ENCODE data around the gene SLC19A1.
"Not testable (repeated sequence)": the region's sequence is repeated elsewhere in the genome, so short reads cannot be mapped to it uniquely, and the experiment has no call there.

SLC19A1 gene

GRCh38 chr21:45576838-45577737 lies 34.8 kb upstream of the SLC19A1 start:
- no peak for DNase-seq (ENCODE audit: low read depth in 2 of 2)

DNA sequence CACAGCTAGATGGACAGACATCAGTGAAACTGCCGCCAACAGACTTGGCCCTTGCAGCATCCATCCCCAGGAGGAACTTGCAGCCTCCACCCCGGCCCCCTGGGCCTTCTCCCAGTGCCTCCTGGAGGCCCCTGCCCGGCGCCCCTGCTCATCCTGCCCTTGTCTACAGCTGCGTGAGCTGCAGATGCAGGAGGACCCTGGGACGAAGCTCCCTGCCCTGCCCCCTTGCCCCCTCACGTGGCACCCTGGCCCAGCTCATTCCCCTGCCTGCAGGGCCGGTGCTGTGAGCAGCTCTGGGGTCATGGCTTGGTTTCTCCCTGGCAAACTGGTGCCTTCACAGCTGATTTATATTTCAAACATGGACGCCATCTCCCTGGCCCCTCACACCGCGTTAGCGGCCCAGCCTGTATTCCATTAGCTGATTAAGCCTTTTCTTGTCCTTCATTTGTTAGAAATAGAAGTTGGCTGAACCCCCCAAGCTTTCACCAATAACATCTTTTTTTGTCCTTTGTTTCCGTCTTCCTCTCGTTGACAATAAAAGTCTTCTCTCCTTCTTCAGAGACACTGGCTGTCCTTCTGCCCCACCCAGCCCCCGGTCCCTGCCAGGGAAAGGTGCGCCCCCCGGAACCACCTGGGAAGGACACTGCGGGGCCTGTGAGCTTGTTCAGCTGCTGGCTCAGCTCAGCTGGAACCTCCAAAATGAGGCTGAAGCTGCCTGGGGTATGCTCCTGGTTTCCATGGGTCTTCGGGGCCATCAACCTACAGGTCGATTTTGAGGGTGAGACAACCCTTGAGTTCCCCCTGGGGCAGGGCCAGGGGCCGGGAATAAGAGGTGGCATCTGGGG lies 34.0 kb upstream of the SLC19A1 start:
- DNase-seq (ENCODE audit: low read depth in 2 of 2) = no peak

DNA sequence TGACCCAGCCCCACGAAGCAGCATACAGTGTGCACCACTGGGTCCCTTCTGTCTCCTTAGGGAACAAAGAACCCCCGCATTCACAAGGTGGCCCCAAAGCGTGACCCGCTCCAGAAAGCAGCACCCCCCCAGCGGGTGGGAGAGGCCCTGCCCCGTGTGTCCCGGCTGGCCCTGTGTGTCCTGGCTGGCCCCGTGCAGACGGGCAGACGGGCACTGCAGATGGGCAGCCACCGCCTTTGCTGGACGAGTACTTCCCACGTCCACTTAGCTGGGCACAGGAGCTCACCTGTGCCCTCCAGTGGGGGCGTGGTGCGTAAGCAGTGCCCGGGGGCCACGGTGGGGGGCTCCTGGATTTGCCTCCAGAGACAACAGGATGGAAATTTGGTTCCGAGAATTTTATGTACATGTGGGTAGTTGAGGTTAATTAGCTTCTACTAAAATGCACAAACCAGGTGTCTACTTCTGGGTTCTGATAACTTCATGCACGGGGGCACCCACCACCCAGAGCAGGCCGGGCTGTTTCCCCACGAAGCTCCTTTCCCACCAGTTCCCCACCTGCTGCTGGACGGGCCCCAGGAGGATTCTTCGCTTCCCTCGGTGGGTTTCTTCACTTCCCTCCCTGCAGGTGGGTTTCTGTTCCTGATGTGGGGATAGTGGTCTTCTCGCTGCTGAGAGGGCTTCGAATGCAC lies 33.2 kb upstream of the SLC19A1 start:
- no peak for DNase-seq (ENCODE audit: low read depth in 2 of 2)

DNA sequence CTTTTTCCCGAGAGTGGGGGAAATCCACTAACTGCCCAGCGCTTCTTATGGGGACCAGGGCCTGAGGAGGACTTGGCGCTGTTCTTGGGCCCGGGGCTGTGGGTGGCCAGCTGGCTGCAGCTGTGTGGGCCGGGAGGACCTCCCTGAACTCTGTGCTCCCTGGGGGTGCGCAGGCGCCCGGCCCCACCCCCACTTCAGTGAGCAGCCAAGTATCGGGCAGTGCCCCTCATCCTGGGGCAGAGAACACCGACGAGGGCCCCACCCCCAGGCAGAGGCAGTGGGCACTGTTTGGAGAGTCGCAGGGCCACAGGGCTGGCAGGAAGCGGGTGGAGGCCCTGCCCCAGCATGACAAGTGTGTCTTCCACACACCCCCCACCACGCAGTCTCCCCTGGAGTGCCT lies 32.5 kb upstream of the SLC19A1 start:
- no peak for DNase-seq (ENCODE audit: low read depth in 2 of 2)

DNA sequence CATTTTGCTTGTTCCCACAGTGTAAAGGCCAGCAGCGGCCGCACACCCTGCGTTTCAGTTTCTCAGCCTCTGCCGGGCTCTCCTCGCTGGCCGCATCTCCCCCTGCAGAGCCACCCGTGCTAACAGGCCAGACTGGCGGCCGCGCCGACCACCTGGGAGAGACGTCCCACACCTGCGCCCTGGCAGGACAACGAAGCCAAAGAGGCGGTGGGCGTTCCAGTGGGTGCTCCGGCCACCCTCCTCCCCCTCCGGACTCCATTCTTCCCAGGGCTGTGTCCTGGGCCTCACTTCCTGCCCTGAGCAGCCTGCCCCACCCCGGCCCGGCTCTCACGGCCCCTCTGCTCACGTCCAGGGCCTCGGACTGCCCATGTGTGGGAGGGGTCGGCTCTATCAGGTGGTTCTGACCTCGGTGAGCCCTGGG lies 31.9 kb upstream of the SLC19A1 start:
- no peak for DNase-seq (ENCODE audit: low read depth in 2 of 2)

- no peak for DNase-seq (ENCODE audit: low read depth in 2 of 2)
Observed at GRCh38 chr21:45573452-45574035, 31.3 kb upstream of the SLC19A1 start.

DNA sequence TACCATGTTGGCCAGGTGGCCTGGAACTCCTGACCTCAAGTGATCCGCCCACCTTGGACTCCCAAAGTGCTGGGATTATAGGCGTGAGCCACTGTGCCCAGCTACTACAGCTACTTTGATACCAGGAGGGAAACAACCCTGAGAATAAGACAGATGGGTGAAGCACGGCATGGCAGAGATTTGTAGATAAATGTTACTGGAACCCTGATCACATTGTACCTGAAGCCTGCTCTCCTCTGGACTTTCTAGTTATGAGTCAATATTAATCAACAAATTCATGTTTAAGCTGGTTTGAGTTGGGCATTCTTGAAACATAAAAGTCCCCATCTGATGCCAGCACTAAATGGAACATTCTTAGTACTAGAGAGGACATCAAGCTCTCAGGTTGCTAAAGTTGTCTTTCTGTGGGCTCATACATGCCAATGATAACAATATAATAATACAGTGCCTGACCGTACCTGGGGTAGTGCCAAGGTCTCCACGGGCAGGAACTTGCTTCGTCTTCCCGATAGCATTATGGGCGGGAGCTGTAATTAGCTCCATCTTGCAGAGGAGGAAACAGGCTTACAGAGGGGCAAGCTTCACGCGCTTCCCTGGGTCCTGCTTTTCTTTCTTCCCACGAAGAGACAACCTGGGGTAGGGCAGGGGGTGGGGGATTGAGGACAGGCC lies 30.7 kb upstream of the SLC19A1 start:
- no peak for DNase-seq (ENCODE audit: low read depth in 2 of 2)

DNA sequence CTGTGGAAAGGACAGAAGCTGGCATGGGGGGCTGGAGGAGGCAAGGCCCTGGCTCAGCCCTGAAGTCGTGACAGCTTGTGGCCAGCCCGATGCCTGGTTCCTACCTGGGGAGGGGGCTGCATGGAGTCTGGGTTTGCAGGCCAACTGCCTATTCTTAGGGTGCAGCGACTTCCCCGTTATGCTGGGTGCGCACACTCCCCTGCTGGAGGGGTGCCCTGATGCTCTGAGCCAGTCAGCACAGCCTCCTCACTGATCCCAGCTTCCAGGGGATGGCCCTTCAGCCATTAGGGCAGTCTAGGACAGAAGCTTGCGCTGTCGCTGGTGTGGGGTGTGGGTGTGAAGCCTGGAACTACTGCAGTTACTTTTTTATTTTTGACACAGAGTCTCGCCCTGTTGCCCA lies 30.0 kb upstream of the SLC19A1 start:
- DNase-seq (ENCODE audit: low read depth in 2 of 2) = no peak

- no peak for DNase-seq (ENCODE audit: low read depth in 2 of 2)
Observed at GRCh38 chr21:45571641-45572040, 29.4 kb upstream of the SLC19A1 start.

DNA sequence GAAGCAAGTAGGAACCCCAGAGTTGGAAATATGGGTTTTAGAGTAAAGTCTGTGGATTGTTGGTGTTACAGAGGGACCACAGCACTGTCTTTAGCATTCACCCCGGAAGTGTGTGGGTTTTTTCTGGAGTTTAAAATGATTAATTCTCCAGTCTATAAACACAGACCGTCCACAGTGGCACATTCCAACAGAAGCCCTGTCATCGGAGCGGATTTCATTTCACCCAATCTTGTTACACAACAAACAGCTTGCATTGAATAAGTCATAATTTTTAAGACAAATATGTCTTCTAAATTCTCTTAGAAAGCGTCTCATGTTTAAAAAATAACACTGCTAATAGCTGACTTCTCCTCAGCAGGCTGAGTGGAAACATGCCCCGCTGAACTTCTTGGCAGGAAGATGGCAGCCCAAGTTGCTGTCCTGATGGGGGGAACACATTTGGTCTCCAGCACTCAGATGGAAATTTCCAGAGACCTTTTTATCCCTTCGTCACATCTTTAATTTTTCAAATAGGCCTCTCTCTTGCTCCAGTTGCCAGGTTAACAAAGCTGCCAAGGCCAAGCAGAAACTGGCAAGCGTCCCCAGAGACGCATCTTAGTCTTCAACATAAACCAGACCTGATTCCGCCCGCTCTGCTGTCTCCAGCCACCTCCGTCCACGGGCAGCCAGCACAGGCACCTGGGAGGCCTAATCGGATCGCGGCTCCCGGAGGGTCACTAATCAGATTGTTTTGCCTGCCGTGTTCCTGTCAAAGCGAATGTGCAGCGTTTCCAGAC lies 28.8 kb upstream of the SLC19A1 start:
- no peak for DNase-seq (ENCODE audit: low read depth in 2 of 2)

DNA sequence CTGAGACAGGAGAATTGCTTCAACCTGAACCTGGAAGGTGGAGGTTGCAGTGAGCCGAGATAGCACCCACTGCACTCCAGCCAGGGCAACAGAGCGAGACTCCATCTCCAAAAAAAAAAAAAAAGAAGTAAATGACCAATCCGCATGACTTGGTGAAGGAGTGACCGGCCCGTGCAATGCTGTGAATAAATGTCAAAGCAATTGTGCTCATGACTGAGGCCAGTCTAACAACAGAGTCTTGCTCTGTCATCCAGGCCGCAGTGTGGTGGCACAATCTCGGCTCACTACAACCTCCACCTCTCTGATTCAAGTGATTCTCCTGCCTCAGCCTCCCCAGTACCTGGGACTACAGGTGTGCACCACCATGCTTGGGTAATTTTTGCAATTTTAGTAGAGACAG lies 27.8 kb upstream of the SLC19A1 start:
- DNase-seq (ENCODE audit: low read depth in 2 of 2) = no peak

GRCh38 chr21:45568383-45568782 lies 26.1 kb upstream of the SLC19A1 start:
- no peak for DNase-seq (ENCODE audit: low read depth in 2 of 2)

- not testable (repeated sequence) for DNase-seq (ENCODE audit: low read depth in 2 of 2)
Observed at GRCh38 chr21:45564137-45564536, 21.9 kb upstream of the SLC19A1 start.

- DNase-seq (ENCODE audit: low read depth in 2 of 2) = no peak
Observed at GRCh38 chr21:45562965-45563364, 20.7 kb upstream of the SLC19A1 start.

GRCh38 chr21:45562402-45562801 lies 20.2 kb upstream of the SLC19A1 start:
- no peak for DNase-seq (ENCODE audit: low read depth in 2 of 2)

- DNase-seq (ENCODE audit: low read depth in 2 of 2) = not testable (repeated sequence)
Observed at GRCh38 chr21:45561241-45561640, 19.0 kb upstream of the SLC19A1 start.

GRCh38 chr21:45560106-45561021 lies 18.1 kb upstream of the SLC19A1 start:
- no peak for DNase-seq (ENCODE audit: low read depth in 2 of 2)

- no peak for DNase-seq (ENCODE audit: low read depth in 2 of 2)
Observed at GRCh38 chr21:45559216-45560105, 17.2 kb upstream of the SLC19A1 start.

All from stimulated activated CD4-positive, alpha-beta T cell treated with anti-CD3 and anti-CD28 coated beads, Interleukin-1b, Interleukin-23, amount 100 ng/mL, for 1 hour (primary cell).